HepG2 (cell line): ENCODE measurements around the gene PTGDS. TPM values are rescaled to one million over a fixed set of nuclear protein-coding genes. Genes with fewer than 3 reads are reported as not detected.

Source experiments
- ATAC-seq: fragments of 200-7000 bp; cut with Tn5 transposase; 3 replicates; pipeline ENCODE4 v1.9.1; 2020; ENCODE audit warnings: mild to moderate bottlenecking, moderate library complexity
- BruUV-seq: library from RNA; stranded (reverse); fragments of 400-500 nt; replicated peaks from 2 replicates; lab custom pipeline; 2021; lab: Mats Ljungman, UMichigan
- CTCF ChIA-PET: fragments of 300-600 bp; formaldehyde crosslinking; extraction: SDS; loops from one replicate; lab custom pipeline; 2021; ENCODE audit warnings: low total read pairs, inconsistent platforms, low intra/inter-chr PET ratio; lab: Yijun Ruan, JAX
- POLR2A ChIA-PET: fragments of 350-600 bp; sonication (Branson Sonifier 250); formaldehyde crosslinking; loops from one replicate; lab custom pipeline; 2020; ENCODE audit warnings: antibody characterized with exemption, inconsistent platforms; lab: Yijun Ruan, JAX
- DNase-seq: peaks from one replicate; pipeline ENCODE4 v3.0.0-alpha.2; 2015; ENCODE audit warnings: low spot score
- FAIRE-seq: peaks from 3 replicates; lab custom pipeline; 2011; peaks lifted over from hg19 to GRCh38; lab: Jason Lieb, UNC
- H2AFZ ChIP-seq: one replicate; pipeline ENCODE4 v1.6.1; 2011; ENCODE audit warnings: low read length, inconsistent platforms
- H3K27ac ChIP-seq: fragments of 300-600 bp; 3 replicates; pipeline ENCODE4 v1.8.0; 2011; ENCODE audit warnings: mixed run types, mild to moderate bottlenecking, mixed read lengths, low read length, inconsistent platforms; ENCODE audit not compliant: insufficient read depth; ENCODE audit errors: extremely low read length
- H3K27me3 ChIP-seq, 2 experiments: fragments of 200-600 bp in 1 of 2; 2 replicates in 1 of 2; 3 replicates in 1 of 2; pipeline versions ENCODE4 v1.6.0 to v1.8.0; 2011; ENCODE audit warnings: low read length in 2 of 2, mild to moderate bottlenecking in 2 of 2, moderate library complexity in 2 of 2, inconsistent platforms in 1 of 2; ENCODE audit not compliant: insufficient read depth in 2 of 2, control insufficient read depth in 1 of 2
- H3K36me3 ChIP-seq, 2 experiments: fragments of 200-600 bp in 1 of 2; replicated peaks in 1 of 2; 2 replicates in 1 of 2; 3 replicates in 1 of 2; pipeline versions ENCODE4 v1.5.1 to v1.8.0; 2011; ENCODE audit warnings: low read length in 2 of 2, inconsistent platforms in 1 of 2; ENCODE audit not compliant: insufficient read depth in 2 of 2, control insufficient read depth in 1 of 2
- H3K4me1 ChIP-seq: 2 replicates; pipeline ENCODE4 v1.5.1; 2012; ENCODE audit warnings: low read length, inconsistent platforms; ENCODE audit not compliant: insufficient read depth
- H3K4me2 ChIP-seq: 2 replicates; pipeline ENCODE4 v1.6.0; 2011; ENCODE audit warnings: low read depth, low read length, inconsistent platforms
- H3K4me3 ChIP-seq, 3 experiments: fragments of 200-600 bp in 1 of 3; sonication (generic), shearing (Covaris generic) in 1 of 3; replicated peaks in 1 of 3; 2 replicates each; pipeline ENCODE4 v1.5.1; 2011 to 2016; ENCODE audit warnings: low read length in 3 of 3, inconsistent platforms in 2 of 3, low read depth in 2 of 3, mild to moderate bottlenecking in 2 of 3, control low read depth in 1 of 3, mixed read lengths in 1 of 3; ENCODE audit not compliant: insufficient read depth in 1 of 3
- H3K79me2 ChIP-seq: one replicate; pipeline ENCODE4 v1.6.1; 2011; ENCODE audit warnings: low read length, inconsistent platforms; ENCODE audit not compliant: insufficient read depth
- H3K9ac ChIP-seq: 2 replicates; pipeline ENCODE4 v1.6.0; 2011; ENCODE audit warnings: mild to moderate bottlenecking, low read depth, low read length, inconsistent platforms; ENCODE audit not compliant: insufficient read depth
- H3K9me3 ChIP-seq: 2 replicates; pipeline ENCODE4 v1.5.1; 2012; ENCODE audit warnings: mild to moderate bottlenecking, low read length
- H4K20me1 ChIP-seq: 2 replicates; pipeline ENCODE4 v1.6.0; 2011; ENCODE audit warnings: inconsistent platforms, mild to moderate bottlenecking, low read length, moderate library complexity; ENCODE audit not compliant: insufficient read depth
- KLF12 ChIP-seq: sonication (generic); formaldehyde crosslinking; IDR thresholded peaks from 2 replicates; pipeline ENCODE4 v1.4.0; 2020; ENCODE audit warnings: missing genetic modification reagents, borderline replicate concordance
- SATB2 ChIP-seq: sonication (generic); formaldehyde crosslinking; IDR thresholded peaks from 2 replicates; pipeline ENCODE4 v1.5.0; 2020; ENCODE audit warnings: missing genetic modification reagents
- ZKSCAN5 ChIP-seq: sonication (generic); formaldehyde crosslinking; IDR thresholded peaks from 2 replicates; pipeline ENCODE4 v1.5.1; 2020; ENCODE audit warnings: mild to moderate bottlenecking, missing genetic modification reagents
- ZNF343 ChIP-seq: sonication (generic); formaldehyde crosslinking; IDR thresholded peaks from 2 replicates; pipeline ENCODE4 v1.4.0; 2020; ENCODE audit warnings: mild to moderate bottlenecking, missing genetic modification reagents
- ZNF687 ChIP-seq: sonication (generic); formaldehyde crosslinking; IDR thresholded peaks from 2 replicates; pipeline ENCODE4 v1.5.1; 2020; ENCODE audit warnings: mild to moderate bottlenecking, missing genetic modification reagents, moderate library complexity
- WGBS: methylation state at CpG from one replicate; pipeline ENCODE4 v1.1.6; 2017; ENCODE audit warnings: low lambda C conversion rate; 5-methylcytosine and 5-hydroxymethylcytosine counted together
- in situ Hi-C: cut with HindIII; loops from 2 replicates; pipeline ENCODE4 v1.10.0; 2017; ENCODE audit warnings: low pct_unique_long_range_greater_than_20kb; ENCODE audit not compliant: extremely low pct_ligation_motif_present
- intact Hi-C: fragments of 100-400 bp; cut with micrococcal nuclease; formaldehyde crosslinking; loops from one replicate; pipeline ENCODE4 v1.10.0; 2022; ENCODE audit not compliant: unreplicated experiment
- polyA plus RNA-seq, 8 experiments: library from polyadenylated mRNA; depleted of rRNA in 3 of 8; stranded (reverse) in 7 of 8; unstranded in 1 of 8; fragments of >200 nt; fragmentation: Illumina TruSeq in 4 of 8; extraction: Trizol in 4 of 8; gene quantifications; 2 replicates each; pipeline versions ENCODE4 v1.2.1 to v1.2.3, GENCODE V29; 2011 to 2016; ENCODE audit warnings: low read depth in 4 of 8, missing spikeins in 1 of 8, mixed read lengths in 1 of 8; ENCODE audit not compliant: insufficient read depth in 1 of 8
- total RNA-seq, 5 experiments: library from RNA; depleted of rRNA; stranded (reverse); fragments of >200 nt; fragmentation: Illumina TruSeq; extraction: Trizol; gene quantifications; 2 replicates each; pipeline ENCODE4 v1.2.3, GENCODE V29; 2016; ENCODE audit warnings: low read depth in 1 of 5
- TF ChIP-seq, protein P1 (sequence below): sonication (generic); formaldehyde crosslinking; IDR thresholded peaks from 2 replicates; pipeline ENCODE4 v1.5.0; 2020; ENCODE audit warnings: mild to moderate bottlenecking, missing genetic modification reagents, moderate library complexity
- TF ChIP-seq, protein P2 (sequence below): sonication (generic); formaldehyde crosslinking; IDR thresholded peaks from 2 replicates; pipeline ENCODE4 v1.5.0; 2020; ENCODE audit warnings: mild to moderate bottlenecking, missing genetic modification reagents, borderline replicate concordance
- TF ChIP-seq, protein P3 (sequence below): sonication (generic); formaldehyde crosslinking; IDR thresholded peaks from 2 replicates; pipeline ENCODE4 v1.8.0; 2022; ENCODE audit warnings: mild to moderate bottlenecking, missing genetic modification reagents, moderate library complexity
- TF ChIP-seq, protein P4 (sequence below): sonication (generic); formaldehyde crosslinking; conservative IDR thresholded peaks from 2 replicates; pipeline ENCODE4 v1.8.0; 2022; ENCODE audit warnings: low read depth, missing genetic modification reagents

The PTGDS gene
- total and polyA plus RNA-seq, 2 of the 13 experiments (the other 11 are each of a cell fraction or from before 2014, with no cell fraction given), result 0.33 to 0.50 TPM

DNA sequence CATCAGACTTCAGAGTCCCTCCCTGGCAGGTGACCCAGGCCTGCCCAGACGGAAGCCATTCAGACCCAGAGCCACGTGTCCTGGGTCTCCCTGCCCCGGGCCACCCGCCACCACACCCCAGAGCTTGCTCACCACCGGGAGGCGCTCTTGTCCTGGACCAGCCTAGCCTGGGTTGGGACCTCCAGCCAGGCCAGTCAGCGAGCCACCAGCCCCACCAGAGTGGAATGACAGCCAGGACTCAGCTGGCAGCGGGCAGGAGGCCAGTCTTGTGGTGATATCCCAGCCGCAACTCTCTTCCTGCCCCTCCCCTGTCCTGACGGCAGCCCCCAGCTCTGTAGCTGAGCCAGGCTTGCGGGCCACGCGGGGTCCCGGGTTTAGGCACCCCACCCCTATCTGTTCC is 1.7 kb upstream of the PTGDS start (continued):
- TF ChIP-seq, protein P1, sequence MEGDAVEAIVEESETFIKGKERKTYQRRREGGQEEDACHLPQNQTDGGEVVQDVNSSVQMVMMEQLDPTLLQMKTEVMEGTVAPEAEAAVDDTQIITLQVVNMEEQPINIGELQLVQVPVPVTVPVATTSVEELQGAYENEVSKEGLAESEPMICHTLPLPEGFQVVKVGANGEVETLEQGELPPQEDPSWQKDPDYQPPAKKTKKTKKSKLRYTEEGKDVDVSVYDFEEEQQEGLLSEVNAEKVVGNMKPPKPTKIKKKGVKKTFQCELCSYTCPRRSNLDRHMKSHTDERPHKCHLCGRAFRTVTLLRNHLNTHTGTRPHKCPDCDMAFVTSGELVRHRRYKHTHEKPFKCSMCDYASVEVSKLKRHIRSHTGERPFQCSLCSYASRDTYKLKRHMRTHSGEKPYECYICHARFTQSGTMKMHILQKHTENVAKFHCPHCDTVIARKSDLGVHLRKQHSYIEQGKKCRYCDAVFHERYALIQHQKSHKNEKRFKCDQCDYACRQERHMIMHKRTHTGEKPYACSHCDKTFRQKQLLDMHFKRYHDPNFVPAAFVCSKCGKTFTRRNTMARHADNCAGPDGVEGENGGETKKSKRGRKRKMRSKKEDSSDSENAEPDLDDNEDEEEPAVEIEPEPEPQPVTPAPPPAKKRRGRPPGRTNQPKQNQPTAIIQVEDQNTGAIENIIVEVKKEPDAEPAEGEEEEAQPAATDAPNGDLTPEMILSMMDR (CRISPR knock-in tag), result peak; percentile 75
- TF ChIP-seq, protein P2, sequence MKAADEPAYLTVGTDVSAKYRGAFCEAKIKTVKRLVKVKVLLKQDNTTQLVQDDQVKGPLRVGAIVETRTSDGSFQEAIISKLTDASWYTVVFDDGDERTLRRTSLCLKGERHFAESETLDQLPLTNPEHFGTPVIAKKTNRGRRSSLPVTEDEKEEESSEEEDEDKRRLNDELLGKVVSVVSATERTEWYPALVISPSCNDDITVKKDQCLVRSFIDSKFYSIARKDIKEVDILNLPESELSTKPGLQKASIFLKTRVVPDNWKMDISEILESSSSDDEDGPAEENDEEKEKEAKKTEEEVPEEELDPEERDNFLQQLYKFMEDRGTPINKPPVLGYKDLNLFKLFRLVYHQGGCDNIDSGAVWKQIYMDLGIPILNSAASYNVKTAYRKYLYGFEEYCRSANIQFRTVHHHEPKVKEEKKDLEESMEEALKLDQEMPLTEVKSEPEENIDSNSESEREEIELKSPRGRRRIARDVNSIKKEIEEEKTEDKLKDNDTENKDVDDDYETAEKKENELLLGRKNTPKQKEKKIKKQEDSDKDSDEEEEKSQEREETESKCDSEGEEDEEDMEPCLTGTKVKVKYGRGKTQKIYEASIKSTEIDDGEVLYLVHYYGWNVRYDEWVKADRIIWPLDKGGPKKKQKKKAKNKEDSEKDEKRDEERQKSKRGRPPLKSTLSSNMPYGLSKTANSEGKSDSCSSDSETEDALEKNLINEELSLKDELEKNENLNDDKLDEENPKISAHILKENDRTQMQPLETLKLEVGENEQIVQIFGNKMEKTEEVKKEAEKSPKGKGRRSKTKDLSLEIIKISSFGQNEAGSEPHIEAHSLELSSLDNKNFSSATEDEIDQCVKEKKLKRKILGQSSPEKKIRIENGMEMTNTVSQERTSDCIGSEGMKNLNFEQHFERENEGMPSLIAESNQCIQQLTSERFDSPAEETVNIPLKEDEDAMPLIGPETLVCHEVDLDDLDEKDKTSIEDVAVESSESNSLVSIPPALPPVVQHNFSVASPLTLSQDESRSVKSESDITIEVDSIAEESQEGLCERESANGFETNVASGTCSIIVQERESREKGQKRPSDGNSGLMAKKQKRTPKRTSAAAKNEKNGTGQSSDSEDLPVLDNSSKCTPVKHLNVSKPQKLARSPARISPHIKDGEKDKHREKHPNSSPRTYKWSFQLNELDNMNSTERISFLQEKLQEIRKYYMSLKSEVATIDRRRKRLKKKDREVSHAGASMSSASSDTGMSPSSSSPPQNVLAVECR (CRISPR knock-in tag), result no peak
- TF ChIP-seq, protein P3, sequence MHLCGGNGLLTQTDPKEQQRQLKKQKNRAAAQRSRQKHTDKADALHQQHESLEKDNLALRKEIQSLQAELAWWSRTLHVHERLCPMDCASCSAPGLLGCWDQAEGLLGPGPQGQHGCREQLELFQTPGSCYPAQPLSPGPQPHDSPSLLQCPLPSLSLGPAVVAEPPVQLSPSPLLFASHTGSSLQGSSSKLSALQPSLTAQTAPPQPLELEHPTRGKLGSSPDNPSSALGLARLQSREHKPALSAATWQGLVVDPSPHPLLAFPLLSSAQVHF (CRISPR knock-in tag), result no peak
- TF ChIP-seq, all 625 proteins: peak for 13

- in situ Hi-C loops, result no loop called here
- no peaks in the 10 kb centered on the region for H4K20me1 ChIP-seq
- no peak for ATAC-seq
- no peak overlapping the region for H2AFZ ChIP-seq
- no peaks in the 10 kb centered on the region for H3K36me3 ChIP-seq
- H3K4me1 ChIP-seq, result peaks cover 47% of the 10 kb centered on the region
- peak overlapping the region; percentile 23; the same call in 1 of the 2 replicates for H3K4me2 ChIP-seq
- H3K27me3 ChIP-seq, result peaks cover 11 to 60% of the 10 kb centered on the region in 2 experiments
- no peak overlapping the region for H3K9ac ChIP-seq
- H3K79me2 ChIP-seq, result no peaks in the 10 kb centered on the region
- ChIA-PET POLR2A (interaction anchor here (0.8 to 2.3 kb wide), 4 partner anchors 14 to 32 kb away, joined by 3 to 13 read pairs (median 4); partner anchors contain the start of gene PAXX), CTCF (no interaction called here)
- no peak for FAIRE-seq
- no peaks in the 10 kb centered on the region for H3K9me3 ChIP-seq
- BruUV-seq, result no TSS peak
- H3K27ac ChIP-seq, result no peak overlapping the region
- no peak overlapping the region; a peak in 1 of 6 replicates for H3K4me3 ChIP-seq
- no peak for DNase-seq
- WGBS, result 71% methylated on average over 8 of the region's 33 CpGs
- intact Hi-C loops, result no loop called here
- no peak for TF ChIP-seq ZNF343 (CRISPR knock-in tag)
- no peak for TF ChIP-seq ZNF687 (CRISPR knock-in tag)
- TF ChIP-seq ZKSCAN5 (CRISPR knock-in tag), result no peak
- no peak for TF ChIP-seq KLF12 (CRISPR knock-in tag)
- TF ChIP-seq, protein P4, sequence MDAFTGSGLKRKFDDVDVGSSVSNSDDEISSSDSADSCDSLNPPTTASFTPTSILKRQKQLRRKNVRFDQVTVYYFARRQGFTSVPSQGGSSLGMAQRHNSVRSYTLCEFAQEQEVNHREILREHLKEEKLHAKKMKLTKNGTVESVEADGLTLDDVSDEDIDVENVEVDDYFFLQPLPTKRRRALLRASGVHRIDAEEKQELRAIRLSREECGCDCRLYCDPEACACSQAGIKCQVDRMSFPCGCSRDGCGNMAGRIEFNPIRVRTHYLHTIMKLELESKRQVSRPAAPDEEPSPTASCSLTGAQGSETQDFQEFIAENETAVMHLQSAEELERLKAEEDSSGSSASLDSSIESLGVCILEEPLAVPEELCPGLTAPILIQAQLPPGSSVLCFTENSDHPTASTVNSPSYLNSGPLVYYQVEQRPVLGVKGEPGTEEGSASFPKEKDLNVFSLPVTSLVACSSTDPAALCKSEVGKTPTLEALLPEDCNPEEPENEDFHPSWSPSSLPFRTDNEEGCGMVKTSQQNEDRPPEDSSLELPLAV (CRISPR knock-in tag), result no peak
- no peak for TF ChIP-seq SATB2
Measured at GRCh38 chr9:136977649-136978072, 357 bp downstream of the PTGDS start.
